H9 (cell line): ENCODE measurements around the gene PLA2G5. TPM values are rescaled to one million over a fixed set of nuclear protein-coding genes. Genes with fewer than 3 reads are reported as not detected.
A peak's percentile ranks its signal among the peaks of the same experiment; 100 is the strongest.

Experiments
- DNase-seq: peaks from one replicate; pipeline ENCODE4 v3.0.0-alpha.2; 2017
- H2AFZ ChIP-seq: one replicate; pipeline ENCODE4 v1.6.1; 2013; ENCODE audit warnings: mild to moderate bottlenecking, low read length, control low read depth, moderate library complexity
- H2AK5ac ChIP-seq: 2 replicates; pipeline ENCODE4 v1.6.1; 2013; ENCODE audit warnings: low read length, control low read depth, mixed read lengths; ENCODE audit not compliant: insufficient read length
- H2BK120ac ChIP-seq: one replicate; pipeline ENCODE4 v1.6.1; 2013; ENCODE audit warnings: low read depth, mild to moderate bottlenecking, low read length, control low read depth, inconsistent platforms; ENCODE audit not compliant: poor library complexity, severe bottlenecking
- H2BK12ac ChIP-seq: 2 replicates; pipeline ENCODE4 v1.6.1; 2013; ENCODE audit warnings: low read length, control low read depth, mixed read lengths, low read depth; ENCODE audit not compliant: insufficient read length
- H2BK15ac ChIP-seq: 2 replicates; pipeline ENCODE4 v1.6.1; 2013; ENCODE audit warnings: low read depth, low read length, control low read depth
- H2BK20ac ChIP-seq: one replicate; pipeline ENCODE4 v1.6.1; 2013; ENCODE audit warnings: low read depth, mild to moderate bottlenecking, low read length, control low read depth, inconsistent platforms; ENCODE audit not compliant: poor library complexity, severe bottlenecking
- H2BK5ac ChIP-seq: 2 replicates; pipeline ENCODE4 v1.6.1; 2013; ENCODE audit warnings: low read length, control low read depth, mixed read lengths; ENCODE audit not compliant: insufficient read length
- H3K14ac ChIP-seq: 2 replicates; pipeline ENCODE4 v1.6.1; 2013; ENCODE audit warnings: low read length, control low read depth; ENCODE audit not compliant: insufficient read depth
- H3K18ac ChIP-seq: 2 replicates; pipeline ENCODE4 v1.6.1; 2013; ENCODE audit warnings: low read depth, mild to moderate bottlenecking, mixed read lengths, low read length, control low read depth; ENCODE audit not compliant: insufficient read length
- H3K23ac ChIP-seq: 2 replicates; pipeline ENCODE4 v1.6.1; 2013; ENCODE audit warnings: low read length, control low read depth, mixed read lengths, low read depth; ENCODE audit not compliant: insufficient read length
- H3K23me2 ChIP-seq: 2 replicates; pipeline ENCODE4 v1.6.1; 2013; ENCODE audit warnings: low read depth, mild to moderate bottlenecking, mixed read lengths, low read length, control low read depth; ENCODE audit not compliant: insufficient read length, poor library complexity, severe bottlenecking
- H3K27ac ChIP-seq: 2 replicates; pipeline ENCODE4 v1.5.1; 2013; ENCODE audit warnings: low read length, control low read depth, mixed read lengths, low read depth; ENCODE audit not compliant: insufficient read length
- H3K27me3 ChIP-seq: 2 replicates; pipeline ENCODE4 v1.6.1; 2013; ENCODE audit warnings: low read length, control low read depth, inconsistent platforms; ENCODE audit not compliant: insufficient read depth
- H3K4ac ChIP-seq: 2 replicates; pipeline ENCODE4 v1.6.1; 2013; ENCODE audit warnings: low read depth, mild to moderate bottlenecking, control low read depth, inconsistent platforms, low read length, moderate library complexity
- H3K4me1 ChIP-seq: 2 replicates; pipeline ENCODE4 v1.6.1; 2013; ENCODE audit warnings: low read length, control low read depth, inconsistent platforms; ENCODE audit not compliant: insufficient read depth
- H3K4me2 ChIP-seq: 2 replicates; pipeline ENCODE4 v1.6.1; 2013; ENCODE audit warnings: low read length, control low read depth, mixed read lengths; ENCODE audit not compliant: insufficient read length, insufficient read depth
- H3K56ac ChIP-seq: 2 replicates; pipeline ENCODE4 v1.6.1; 2013; ENCODE audit warnings: low read depth, mild to moderate bottlenecking, mixed read lengths, low read length, control low read depth; ENCODE audit not compliant: insufficient read length
- H3K79me1 ChIP-seq: 2 replicates; pipeline ENCODE4 v1.6.1; 2013; ENCODE audit warnings: low read depth, mild to moderate bottlenecking, moderate library complexity, low read length, control low read depth, inconsistent platforms; ENCODE audit not compliant: insufficient read depth, poor library complexity, severe bottlenecking
- H3K79me2 ChIP-seq: 2 replicates; pipeline ENCODE4 v1.6.1; 2013; ENCODE audit warnings: low read length, control low read depth, inconsistent platforms; ENCODE audit not compliant: insufficient read depth
- H3K9ac ChIP-seq: 2 replicates; pipeline ENCODE4 v1.6.1; 2013; ENCODE audit warnings: low read length, control low read depth, mixed read lengths; ENCODE audit not compliant: insufficient read length; ENCODE audit errors: extremely low read depth
- H3K9me3 ChIP-seq: one replicate; pipeline ENCODE4 v1.6.1; 2013; ENCODE audit warnings: low read depth, low read length, inconsistent platforms; ENCODE audit not compliant: control insufficient read depth
- H3T11ph ChIP-seq: one replicate; pipeline ENCODE4 v1.6.1; 2013; ENCODE audit warnings: mild to moderate bottlenecking, low read length, control low read depth, inconsistent platforms
- H4K20me1 ChIP-seq: one replicate; pipeline ENCODE4 v1.6.1; 2013; ENCODE audit not compliant: control insufficient read depth, insufficient read length, insufficient read depth
- H4K5ac ChIP-seq: 2 replicates; pipeline ENCODE4 v1.6.1; 2013; ENCODE audit warnings: low read depth, mild to moderate bottlenecking, mixed read lengths, low read length, control low read depth; ENCODE audit not compliant: insufficient read length
- H4K8ac ChIP-seq: replicated peaks from 2 replicates; pipeline ENCODE4 v1.6.1; 2013; ENCODE audit warnings: low read length, control low read depth, mixed read lengths, low read depth; ENCODE audit not compliant: insufficient read length
- H4K91ac ChIP-seq: 2 replicates; pipeline ENCODE4 v1.6.1; 2013; ENCODE audit warnings: low read depth, mild to moderate bottlenecking, moderate library complexity, mixed read lengths, low read length, control low read depth; ENCODE audit not compliant: insufficient read length
- H3K27ac Mint-ChIP-seq, 3 experiments: 2 replicates in 2 of 3; 3 replicates in 1 of 3; pipeline ENCODE4 v1.8.0; 2020 to 2021; ENCODE audit warnings: mixed read lengths in 3 of 3, mild to moderate bottlenecking in 1 of 3, moderate library complexity in 1 of 3
- H3K27me3 Mint-ChIP-seq: 2 replicates; pipeline ENCODE4 v1.8.0; 2021; ENCODE audit warnings: low read depth, mild to moderate bottlenecking, moderate library complexity, mixed read lengths
- H3K36me3 Mint-ChIP-seq, 3 experiments: 2 replicates in 2 of 3; 3 replicates in 1 of 3; pipeline ENCODE4 v1.8.0; 2020 to 2021; ENCODE audit warnings: low read depth in 3 of 3, mixed read lengths in 3 of 3; ENCODE audit not compliant: insufficient read depth in 1 of 3
- H3K4me1 Mint-ChIP-seq, 2 experiments: 2 replicates each; pipeline ENCODE4 v1.8.0; 2020; ENCODE audit warnings: mixed read lengths in 2 of 2
- H3K4me3 Mint-ChIP-seq, 2 experiments: 2 replicates in 1 of 2; 3 replicates in 1 of 2; pipeline ENCODE4 v1.8.0; 2020 to 2021; ENCODE audit warnings: mild to moderate bottlenecking in 2 of 2, mixed read lengths in 2 of 2, moderate library complexity in 1 of 2
- H3K9me3 Mint-ChIP-seq, 2 experiments: 2 replicates in 1 of 2; 3 replicates in 1 of 2; pipeline ENCODE4 v1.8.0; 2020; ENCODE audit warnings: mild to moderate bottlenecking in 2 of 2, mixed read lengths in 2 of 2, moderate library complexity in 1 of 2
- WGBS: extraction: QIAGEN DNeasy Blood & Tissue Kit; methylation state at CpG from one replicate; pipeline ENCODE4 v1.1.7; 2013; ENCODE audit warnings: missing lambda C conversion rate, low lambda C conversion rate, mixed read lengths; ENCODE audit not compliant: insufficient read length; ENCODE audit errors: extremely low coverage; 5-methylcytosine and 5-hydroxymethylcytosine counted together
- total RNA-seq: library from RNA; stranded (reverse); gene quantifications from 2 replicates; pipeline ENCODE4 v1.2.1, GENCODE V29; 2021
- TF ChIP-seq, protein P1 (sequence below): fragments of 200-600 bp; sonication (generic); conservative IDR thresholded peaks from 3 replicates; pipeline ENCODE4 v1.8.0; 2021; ENCODE audit warnings: antibody characterized with exemption, mild to moderate bottlenecking

The PLA2G5 gene
- total RNA-seq, 1 experiment from 2014 or later: not detected

DNA sequence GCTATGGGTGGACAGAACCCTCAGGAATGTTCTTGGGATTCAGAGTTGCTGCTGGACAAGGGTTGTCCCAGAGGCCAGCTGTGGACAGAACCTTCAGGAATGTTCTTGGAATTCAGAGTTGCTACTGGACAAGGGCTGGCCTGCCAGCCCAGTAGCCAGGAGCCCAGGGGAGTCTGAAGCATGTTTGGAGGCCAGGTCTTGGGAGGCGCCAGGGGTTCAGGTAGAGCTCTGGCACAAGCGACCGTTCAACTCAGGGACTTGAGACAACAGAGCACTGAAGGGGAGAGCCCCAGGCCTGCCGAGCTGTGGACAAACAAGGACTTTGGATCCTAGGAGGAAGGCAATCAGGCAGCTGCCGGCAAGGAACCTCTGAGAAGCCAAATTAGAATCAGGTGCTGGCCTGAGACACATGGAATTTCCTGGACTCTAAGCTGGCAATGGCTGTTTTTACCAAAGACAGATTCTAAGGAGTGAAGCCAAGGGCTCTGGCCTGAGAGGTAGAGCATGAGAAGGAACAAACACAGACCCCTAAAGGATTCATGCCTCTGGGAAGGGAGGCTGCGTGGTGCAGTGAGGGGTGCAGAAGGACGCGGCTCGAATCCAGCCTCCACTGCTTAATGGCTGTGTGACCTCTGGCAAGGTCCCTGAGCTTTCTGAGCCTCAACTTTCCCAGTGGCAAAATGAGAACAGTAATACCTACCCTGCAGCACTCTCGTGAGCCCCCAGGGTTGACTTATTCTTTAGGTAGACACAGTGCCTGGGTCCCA is 13.4 kb downstream of the PLA2G5 start:
- TF ChIP-seq, protein P1, sequence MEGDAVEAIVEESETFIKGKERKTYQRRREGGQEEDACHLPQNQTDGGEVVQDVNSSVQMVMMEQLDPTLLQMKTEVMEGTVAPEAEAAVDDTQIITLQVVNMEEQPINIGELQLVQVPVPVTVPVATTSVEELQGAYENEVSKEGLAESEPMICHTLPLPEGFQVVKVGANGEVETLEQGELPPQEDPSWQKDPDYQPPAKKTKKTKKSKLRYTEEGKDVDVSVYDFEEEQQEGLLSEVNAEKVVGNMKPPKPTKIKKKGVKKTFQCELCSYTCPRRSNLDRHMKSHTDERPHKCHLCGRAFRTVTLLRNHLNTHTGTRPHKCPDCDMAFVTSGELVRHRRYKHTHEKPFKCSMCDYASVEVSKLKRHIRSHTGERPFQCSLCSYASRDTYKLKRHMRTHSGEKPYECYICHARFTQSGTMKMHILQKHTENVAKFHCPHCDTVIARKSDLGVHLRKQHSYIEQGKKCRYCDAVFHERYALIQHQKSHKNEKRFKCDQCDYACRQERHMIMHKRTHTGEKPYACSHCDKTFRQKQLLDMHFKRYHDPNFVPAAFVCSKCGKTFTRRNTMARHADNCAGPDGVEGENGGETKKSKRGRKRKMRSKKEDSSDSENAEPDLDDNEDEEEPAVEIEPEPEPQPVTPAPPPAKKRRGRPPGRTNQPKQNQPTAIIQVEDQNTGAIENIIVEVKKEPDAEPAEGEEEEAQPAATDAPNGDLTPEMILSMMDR: no peak
- Histone ChIP-seq H3K23me2 (no peaks in the 10 kb centered on the region), H3K4ac (no peak overlapping the region), H3K18ac (no peak overlapping the region), H3K23ac (no peak overlapping the region), H3K79me1 (no peaks in the 10 kb centered on the region), H2AK5ac (no peak overlapping the region), H2BK15ac (no peak overlapping the region), H4K8ac (no peak overlapping the region), H3T11ph (no peak overlapping the region), H3K56ac (no peak overlapping the region), H3K4me1 (no peaks in the 10 kb centered on the region), H2BK5ac (no peak overlapping the region), H3K4me2 (no peak overlapping the region), H3K9ac (no peak overlapping the region), H2BK20ac (no peak overlapping the region), H2BK120ac (no peak overlapping the region), H3K27me3 (no peaks in the 10 kb centered on the region), H3K27ac (no peak overlapping the region), H2BK12ac (no peak overlapping the region), H4K5ac (no peak overlapping the region), H3K14ac (no peak overlapping the region), H2AFZ (no peak overlapping the region), H3K79me2 (no peaks in the 10 kb centered on the region), H4K20me1 (no peaks in the 10 kb centered on the region), H3K9me3 (no peaks in the 10 kb centered on the region), H4K91ac (no peak overlapping the region)
- DNase-seq: no peak
- Mint-ChIP-seq H3K9me3 (peaks cover 0 to 2% of the 10 kb centered on the region in 2 experiments; a peak in 1 of 5 replicates), H3K27ac (peak overlapping the region in 1 of 3 experiments; percentile 40; a peak in 1 of 7 replicates), H3K36me3 (no peaks in the 10 kb centered on the region; a peak in 1 of 7 replicates), H3K4me3 (no peak overlapping the region), H3K4me1 (peaks cover 0 to 4% of the 10 kb centered on the region in 2 experiments; a peak in 2 of 4 replicates), H3K27me3 (peaks cover 3% of the 10 kb centered on the region)
- no CpG with 5 or more reads among the region's 10 CpGs for WGBS
